ENCODE results near the gene THAP3. TPM values are rescaled to one million over a fixed set of nuclear protein-coding genes. Genes with fewer than 3 reads are reported as not detected.

The THAP3 gene
- polyA plus RNA-seq, 1 donor from 2014 or later, result 51.5 TPM

Other genes starting within 250 kb of the THAP3 start
- gene ACOT7, start 231.1 kb upstream of the THAP3 start, polyA plus RNA-seq, result 101 TPM in 2 replicates
- gene HES2, start 204.9 kb upstream of the THAP3 start, polyA plus RNA-seq, result not detected in 2 replicates
- not detected in 2 replicates for gene ESPN, start 200.1 kb upstream of the THAP3 start, polyA plus RNA-seq
- gene TNFRSF25, start 158.7 kb upstream of the THAP3 start, polyA plus RNA-seq, result 52.2 and 68.5 TPM in 2 replicates
- 24.0 and 28.8 TPM in 2 replicates for gene PLEKHG5, start 133.2 kb upstream of the THAP3 start, polyA plus RNA-seq
- 25.4 and 30.7 TPM in 2 replicates for gene NOL9, start 70.4 kb upstream of the THAP3 start, polyA plus RNA-seq
- gene TAS1R1, start 69.6 kb upstream of the THAP3 start, polyA plus RNA-seq, result not detected in 2 replicates
- 38.7 and 48.2 TPM in 2 replicates for gene ZBTB48, start 44.9 kb upstream of the THAP3 start, polyA plus RNA-seq
- gene KLHL21, start 22.0 kb upstream of the THAP3 start, polyA plus RNA-seq, result 8.4 and 8.7 TPM in 2 replicates
- 11.0 and 12.9 TPM in 2 replicates for gene PHF13, start 11.1 kb upstream of the THAP3 start, polyA plus RNA-seq
- gene DNAJC11, start 76.9 kb downstream of the THAP3 start, polyA plus RNA-seq, result 26.0 and 28.6 TPM in 2 replicates
- 162 and 181 TPM in 2 replicates for gene CAMTA1, start 160.6 kb downstream of the THAP3 start, polyA plus RNA-seq